Measurements from ENCODE around the gene RAG2.
"Not testable (repeated sequence)": the region's sequence is repeated elsewhere in the genome, so short reads cannot be mapped to it uniquely, and the experiment has no call there.

RAG2 gene

DNA sequence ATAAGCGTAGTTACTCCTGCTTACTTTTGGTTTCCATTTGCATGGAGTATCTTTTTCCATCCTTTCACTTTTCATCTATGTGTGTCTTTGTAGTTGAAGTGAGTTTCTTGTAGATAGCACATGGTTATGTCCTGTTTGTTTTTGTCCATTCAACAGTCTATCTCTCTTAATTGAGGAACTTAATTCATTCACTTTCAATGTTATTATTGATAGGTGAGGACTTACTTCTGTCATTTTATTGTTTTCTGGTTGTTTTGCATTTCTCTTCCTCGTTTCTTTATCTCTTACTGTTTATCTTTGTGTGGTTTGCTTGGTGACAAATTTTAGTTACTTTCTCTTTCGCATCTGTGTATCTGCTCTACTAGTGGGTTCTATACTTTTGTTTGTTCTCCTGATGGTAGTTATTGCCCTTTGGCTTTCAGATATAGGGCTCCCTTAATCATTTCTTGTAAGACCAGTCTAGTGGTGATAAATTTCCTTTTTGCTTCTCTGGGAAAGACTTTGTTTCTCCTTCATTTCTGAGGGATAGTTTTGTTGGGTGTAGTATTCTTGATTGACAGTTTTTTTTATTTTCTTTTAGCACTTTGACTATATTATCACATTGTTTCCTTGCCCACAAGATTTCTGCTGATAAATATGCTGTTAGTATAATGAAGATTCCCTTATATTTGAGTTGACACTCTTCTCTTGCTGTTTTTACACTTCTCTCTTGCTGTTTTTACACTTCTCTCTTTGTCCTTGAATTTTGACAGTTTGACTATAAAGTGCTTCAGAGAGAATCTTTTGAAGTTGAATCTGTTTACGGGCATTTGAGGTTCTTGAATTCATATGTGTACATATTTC, 39.2 kb downstream of the RAG2 start:
- ChIA-PET CTCF (no interaction called here), POLR2A (no interaction called here)
- TF ChIP-seq SP1 (IDR thresholded peaks at IDR 0.05) (no peak), CTBP1 (IDR thresholded peaks at IDR 0.05; ENCODE audit: borderline replicate concordance) (no peak), NFRKB (IDR thresholded peaks at IDR 0.05) (no peak), TARDBP (IDR thresholded peaks at IDR 0.05) (no peak), L3MBTL2 (conservative IDR thresholded peaks at IDR 0.05) (no peak)

DNA sequence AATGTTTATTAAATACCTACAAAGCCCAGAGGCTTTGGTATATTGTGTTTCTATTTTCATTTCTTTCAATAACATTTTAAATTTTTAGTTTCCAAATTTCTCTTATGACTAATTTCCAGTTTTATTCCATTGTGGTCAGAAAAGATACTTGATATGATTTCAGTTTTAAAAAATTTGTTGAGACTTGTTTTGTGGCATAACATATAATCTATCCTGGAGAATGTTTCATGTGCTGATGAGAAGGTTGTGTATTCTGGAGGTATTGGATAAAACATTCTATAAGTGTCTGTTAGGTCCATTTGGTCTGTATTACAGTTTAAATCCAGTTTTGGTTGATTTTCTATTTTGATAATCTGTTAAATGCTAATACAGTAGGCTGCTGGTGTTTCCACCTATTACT, 40.0 kb downstream of the RAG2 start:
- ChIA-PET CTCF (interaction anchor here (0.6 kb wide), 1 partner anchor 8 kb away, joined by 3 read pairs; no protein-coding TSS in a partner anchor), POLR2A (no interaction called here)
- no peak for DNase-seq (ENCODE audit: extremely low spot score)
- TF ChIP-seq PKNOX1 (IDR thresholded peaks at IDR 0.05): no peak
- no peak for TF ChIP-seq SUZ12 (IDR thresholded peaks at IDR 0.05)
- no peak for TF ChIP-seq NFRKB (IDR thresholded peaks at IDR 0.05)

More for the DNA sequence above, 39.2 kb downstream of the RAG2 start:
- DNase-seq (ENCODE audit: extremely low spot score): no peak

GRCh38 chr11:36557390-36557789, 40.6 kb downstream of the RAG2 start:
- DNase-seq (ENCODE audit: extremely low spot score); POLR2A ChIA-PET: not testable (repeated sequence)
- CTCF ChIA-PET: interaction anchor here (0.6 kb wide), 1 partner anchor 9 kb away, joined by 3 read pairs; no protein-coding TSS in a partner anchor

DNA sequence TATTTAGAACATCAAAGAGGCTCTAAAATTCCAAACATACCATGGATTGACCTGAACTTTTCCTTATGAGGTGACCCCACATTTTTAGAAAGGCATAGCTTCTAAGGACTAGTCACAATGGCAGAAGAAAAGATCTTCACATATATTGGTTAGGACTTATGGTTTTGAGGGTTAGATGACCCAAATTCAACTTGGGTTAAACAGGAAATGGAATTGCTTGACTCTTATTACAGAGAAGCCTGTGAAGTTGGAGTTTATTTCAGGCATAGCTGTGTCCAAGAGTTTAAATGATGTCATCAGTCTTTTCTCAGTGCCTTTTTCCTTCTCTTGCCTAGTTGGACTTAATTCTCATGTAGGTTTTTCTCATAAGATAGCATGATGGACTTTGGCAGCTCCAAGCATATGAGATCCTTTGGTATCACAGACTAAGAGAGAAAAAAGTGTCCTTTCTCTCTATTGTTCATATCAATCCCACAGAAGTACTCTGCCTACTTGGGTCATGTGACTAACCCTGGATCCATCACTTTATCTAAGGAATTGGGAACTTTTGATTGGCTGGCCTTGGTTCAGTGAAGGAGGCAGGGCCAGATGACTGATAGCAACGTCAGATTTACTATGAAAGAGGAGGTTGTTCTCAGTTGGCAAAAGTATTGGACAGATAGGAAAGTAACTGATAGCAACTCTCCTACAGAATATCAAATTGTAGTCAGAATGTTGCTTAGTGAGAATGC, 47.5 kb downstream of the RAG2 start:
- no peak for DNase-seq (ENCODE audit: extremely low spot score)
- ChIA-PET POLR2A (no interaction called here), CTCF (interaction anchor here (1.3 kb wide), 1 partner anchor 196 kb away, joined by 3 read pairs; no protein-coding TSS in a partner anchor)
- no peak for TF ChIP-seq SUZ12 (IDR thresholded peaks at IDR 0.05)
- no peak for TF ChIP-seq PKNOX1 (IDR thresholded peaks at IDR 0.05)
- no peak for TF ChIP-seq SP1 (IDR thresholded peaks at IDR 0.05)
- TF ChIP-seq NFRKB (IDR thresholded peaks at IDR 0.05): no peak
- no peak for TF ChIP-seq LEF1 (IDR thresholded peaks at IDR 0.05; ENCODE audit: borderline replicate concordance)
- TF ChIP-seq ELF4 (IDR thresholded peaks at IDR 0.05): no peak
- TF ChIP-seq CTBP1 (IDR thresholded peaks at IDR 0.05; ENCODE audit: borderline replicate concordance): no peak
- no peak for TF ChIP-seq ARNT (IDR thresholded peaks at IDR 0.05)
- no peak for TF ChIP-seq BHLHE40 (IDR thresholded peaks at IDR 0.05; ENCODE audit: borderline replicate concordance)
- no peak for TF ChIP-seq HDGF (IDR thresholded peaks at IDR 0.05; ENCODE audit: borderline replicate concordance)
- TF ChIP-seq FOXM1 (IDR thresholded peaks at IDR 0.05; ENCODE audit: borderline replicate concordance): no peak
- TF ChIP-seq TARDBP (IDR thresholded peaks at IDR 0.05): no peak
- TF ChIP-seq FOXK2 (IDR thresholded peaks at IDR 0.05): no peak
- TF ChIP-seq FOXA1 (IDR thresholded peaks at IDR 0.05): no peak

Measured in HEK293T (cell line).